Activated B cell treated with CpG ODN at 0.5 μM for 24 hours (primary cell): ENCODE measurements around the gene PPFIA3. TPM values are rescaled to one million over a fixed set of nuclear protein-coding genes. Genes with fewer than 3 reads are reported as not detected.
"Not testable (repeated sequence)": the region's sequence is repeated elsewhere in the genome, so short reads cannot be mapped to it uniquely, and the experiment has no call there.

Experiments
- ATAC-seq: fragments of 200-7000 bp; cut with Tn5 transposase; one replicate; pipeline ENCODE4 v1.10.0; 2021; ENCODE audit warnings: low read depth, mild to moderate bottlenecking, moderate library complexity
- CTCF ChIA-PET: fragments of 350-600 bp; sonication (Branson Sonifier 250); formaldehyde crosslinking; loops from one replicate; lab custom pipeline; 2021; ENCODE audit warnings: antibody characterized with exemption; lab: Charles Lee
- POLR2A ChIA-PET: fragments of 350-600 bp; sonication (Branson Sonifier 250); formaldehyde crosslinking; loops from one replicate; lab custom pipeline; 2021; ENCODE audit warnings: antibody characterized with exemption; lab: Charles Lee
- DNase-seq: peaks from one replicate; pipeline ENCODE4 v3.0.0; 2022
- H3K27ac Mint-ChIP-seq: one replicate; pipeline ENCODE4 v1.8.0; 2020; ENCODE audit warnings: mixed read lengths
- H3K27me3 Mint-ChIP-seq: one replicate; pipeline ENCODE4 v1.8.0; 2021; ENCODE audit warnings: mixed read lengths
- H3K36me3 Mint-ChIP-seq: one replicate; pipeline ENCODE4 v1.8.0; 2021; ENCODE audit warnings: low read depth, mixed read lengths
- H3K4me1 Mint-ChIP-seq: one replicate; pipeline ENCODE4 v1.8.0; 2021; ENCODE audit warnings: mixed read lengths
- H3K4me3 Mint-ChIP-seq: one replicate; pipeline ENCODE4 v1.8.0; 2020; ENCODE audit warnings: mild to moderate bottlenecking, mixed read lengths
- H3K9me3 Mint-ChIP-seq: one replicate; pipeline ENCODE4 v1.8.0; 2020; ENCODE audit warnings: mixed read lengths
- intact Hi-C: fragments of 100-400 bp; cut with micrococcal nuclease; formaldehyde crosslinking; loops from one replicate; pipeline ENCODE4 v1.15.1; 2024
- total RNA-seq: library from RNA; stranded (reverse); gene quantifications from 2 replicates; pipeline ENCODE4 v1.2.3, GENCODE V29; 2022
- TF ChIP-seq, protein P1 (sequence below): fragments of 200-600 bp; IDR thresholded peaks from one replicate; pipeline ENCODE4 v1.8.0; 2022; ENCODE audit warnings: antibody characterized with exemption, mild to moderate bottlenecking

Gene PPFIA3
- total RNA-seq = 1.2 and 3.6 TPM in 2 replicates

DNA sequence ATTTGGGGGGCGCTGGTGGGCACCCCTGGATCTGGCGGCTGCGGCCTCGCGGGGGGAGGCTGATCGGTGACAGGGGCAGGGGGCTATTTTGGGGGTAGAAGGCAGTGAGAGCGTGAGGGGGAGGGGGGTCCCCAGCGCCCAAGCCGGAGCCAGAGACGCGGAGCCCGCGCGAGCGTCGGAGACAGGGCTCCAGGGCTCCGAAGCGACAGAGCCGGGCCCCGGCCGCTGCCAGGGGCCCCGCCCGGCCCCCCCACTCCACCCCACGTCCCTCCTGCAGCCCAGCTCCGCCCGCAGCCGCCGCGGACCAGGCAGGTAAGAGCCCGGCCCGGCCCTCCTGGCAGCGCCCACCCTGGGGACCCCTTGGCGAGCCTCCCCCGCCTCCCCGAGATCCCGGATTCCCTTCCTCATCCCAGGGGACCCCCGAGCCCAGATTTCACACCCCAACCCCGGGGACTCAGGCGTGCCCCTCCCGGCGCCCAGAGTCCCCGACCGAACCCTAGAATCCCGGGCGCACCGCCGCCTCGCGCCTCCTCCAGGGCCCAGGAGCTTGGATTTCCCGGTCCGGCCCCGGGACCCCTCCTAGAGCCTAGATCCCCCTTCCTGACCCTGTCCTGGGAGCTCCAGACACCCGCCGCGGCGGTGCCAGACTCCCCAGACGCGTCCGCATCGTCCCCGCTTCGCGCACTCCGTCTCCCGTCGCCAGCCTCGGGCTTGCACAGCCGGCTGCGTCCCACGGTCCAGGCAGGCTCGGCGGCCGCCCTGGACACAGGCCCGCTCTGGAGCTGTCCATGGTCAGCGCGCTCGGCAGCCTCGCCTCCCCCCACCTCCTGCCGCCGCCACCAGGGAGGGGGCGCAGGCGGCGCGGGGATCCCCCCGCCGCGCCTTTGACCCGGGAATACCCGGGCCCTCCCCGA lies at the start of gene PPFIA3:
Gene PPFIA3 (plus strand): TSS at position 134 of the 914 bp plus-strand sequence. CDS start 8,330 bp downstream, outside the sequence.
- ATAC-seq (no peak), DNase-seq (peak; percentile 32)
- ChIA-PET POLR2A (interaction anchor here (0.6 to 1.3 kb wide), 3 partner anchors 8 to 210 kb away, joined by 3 to 9 read pairs (median 4); no protein-coding TSS in a partner anchor), CTCF (interaction anchor here (0.6 to 1.5 kb wide), 2 partner anchors 22 to 79 kb away, joined by 3 read pairs; no protein-coding TSS in a partner anchor)
- Mint-ChIP-seq H3K4me3 (peak within 1 kb of the TSS; percentile 84), H3K27me3 (peaks cover 7% of the 10 kb centered on the region), H3K4me1 (peaks cover 41% of the 10 kb centered on the region), H3K36me3 (no peaks in the 10 kb centered on the region), H3K9me3 (no peaks in the 10 kb centered on the region), H3K27ac (peak within 1 kb of the TSS; percentile 87)
- TF ChIP-seq, protein P1, sequence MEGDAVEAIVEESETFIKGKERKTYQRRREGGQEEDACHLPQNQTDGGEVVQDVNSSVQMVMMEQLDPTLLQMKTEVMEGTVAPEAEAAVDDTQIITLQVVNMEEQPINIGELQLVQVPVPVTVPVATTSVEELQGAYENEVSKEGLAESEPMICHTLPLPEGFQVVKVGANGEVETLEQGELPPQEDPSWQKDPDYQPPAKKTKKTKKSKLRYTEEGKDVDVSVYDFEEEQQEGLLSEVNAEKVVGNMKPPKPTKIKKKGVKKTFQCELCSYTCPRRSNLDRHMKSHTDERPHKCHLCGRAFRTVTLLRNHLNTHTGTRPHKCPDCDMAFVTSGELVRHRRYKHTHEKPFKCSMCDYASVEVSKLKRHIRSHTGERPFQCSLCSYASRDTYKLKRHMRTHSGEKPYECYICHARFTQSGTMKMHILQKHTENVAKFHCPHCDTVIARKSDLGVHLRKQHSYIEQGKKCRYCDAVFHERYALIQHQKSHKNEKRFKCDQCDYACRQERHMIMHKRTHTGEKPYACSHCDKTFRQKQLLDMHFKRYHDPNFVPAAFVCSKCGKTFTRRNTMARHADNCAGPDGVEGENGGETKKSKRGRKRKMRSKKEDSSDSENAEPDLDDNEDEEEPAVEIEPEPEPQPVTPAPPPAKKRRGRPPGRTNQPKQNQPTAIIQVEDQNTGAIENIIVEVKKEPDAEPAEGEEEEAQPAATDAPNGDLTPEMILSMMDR = no peak
- intact Hi-C loops = loop anchor here (1.0 to 10.0 kb wide), 7 partner anchors 9 to 755 kb away; partner anchors contain the start of genes AKT1S1, ALDH16A1, DBP and GYS1

DNA sequence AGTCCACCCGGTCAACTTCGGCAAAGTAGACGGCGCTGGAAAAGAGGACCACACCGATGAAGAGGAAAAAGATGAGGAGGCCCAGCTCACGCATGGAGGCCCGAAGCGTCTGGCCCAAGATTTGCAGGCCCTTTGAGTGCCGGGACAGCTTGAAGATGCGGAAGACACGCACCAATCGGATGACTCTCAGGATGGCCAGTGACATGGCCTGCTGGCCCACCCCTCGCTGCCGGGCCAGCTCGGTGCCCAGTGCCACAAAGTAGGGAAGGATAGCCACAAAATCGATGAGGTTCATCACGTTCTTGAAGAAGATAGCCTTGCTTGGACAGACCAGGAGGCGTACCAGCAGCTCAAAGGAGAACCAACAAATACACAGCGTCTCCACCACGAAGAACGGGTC lies 48.9 kb upstream of the PPFIA3 start:
- Mint-ChIP-seq H3K4me1 (peaks cover 17% of the 10 kb centered on the region), H3K9me3 (no peaks in the 10 kb centered on the region), H3K27me3 (peaks cover 64% of the 10 kb centered on the region), H3K36me3 (no peaks in the 10 kb centered on the region), H3K27ac (no peak overlapping the region), H3K4me3 (no peak overlapping the region)
- CTCF ChIA-PET = interaction anchor here (1.3 to 1.6 kb wide), 2 partner anchors 71 to 128 kb away, joined by 3 to 4 read pairs; no protein-coding TSS in a partner anchor
- POLR2A ChIA-PET = no interaction called here
- DNase-seq (no peak), ATAC-seq (no peak)
- intact Hi-C loops = no loop called here
- TF ChIP-seq, protein P1 = no peak

GRCh38 chr19:49071860-49072547 lies 47.3 kb upstream of the PPFIA3 start:
- ATAC-seq (peak; percentile 28), DNase-seq (no peak)
- ChIA-PET CTCF (no interaction called here), POLR2A (interaction anchor here (0.6 kb wide), 1 partner anchor 128 kb away, joined by 3 read pairs; no protein-coding TSS in a partner anchor)
- no peaks in the 10 kb centered on the region for H3K36me3 Mint-ChIP-seq
- TF ChIP-seq, protein P1 = no peak
- peaks cover 59% of the 10 kb centered on the region for H3K27me3 Mint-ChIP-seq
- H3K27ac Mint-ChIP-seq = no peak overlapping the region
- H3K4me1 Mint-ChIP-seq = peaks cover 19% of the 10 kb centered on the region
- intact Hi-C loops = no loop called here
- no peak overlapping the region for H3K4me3 Mint-ChIP-seq
- H3K9me3 Mint-ChIP-seq = no peaks in the 10 kb centered on the region

DNA sequence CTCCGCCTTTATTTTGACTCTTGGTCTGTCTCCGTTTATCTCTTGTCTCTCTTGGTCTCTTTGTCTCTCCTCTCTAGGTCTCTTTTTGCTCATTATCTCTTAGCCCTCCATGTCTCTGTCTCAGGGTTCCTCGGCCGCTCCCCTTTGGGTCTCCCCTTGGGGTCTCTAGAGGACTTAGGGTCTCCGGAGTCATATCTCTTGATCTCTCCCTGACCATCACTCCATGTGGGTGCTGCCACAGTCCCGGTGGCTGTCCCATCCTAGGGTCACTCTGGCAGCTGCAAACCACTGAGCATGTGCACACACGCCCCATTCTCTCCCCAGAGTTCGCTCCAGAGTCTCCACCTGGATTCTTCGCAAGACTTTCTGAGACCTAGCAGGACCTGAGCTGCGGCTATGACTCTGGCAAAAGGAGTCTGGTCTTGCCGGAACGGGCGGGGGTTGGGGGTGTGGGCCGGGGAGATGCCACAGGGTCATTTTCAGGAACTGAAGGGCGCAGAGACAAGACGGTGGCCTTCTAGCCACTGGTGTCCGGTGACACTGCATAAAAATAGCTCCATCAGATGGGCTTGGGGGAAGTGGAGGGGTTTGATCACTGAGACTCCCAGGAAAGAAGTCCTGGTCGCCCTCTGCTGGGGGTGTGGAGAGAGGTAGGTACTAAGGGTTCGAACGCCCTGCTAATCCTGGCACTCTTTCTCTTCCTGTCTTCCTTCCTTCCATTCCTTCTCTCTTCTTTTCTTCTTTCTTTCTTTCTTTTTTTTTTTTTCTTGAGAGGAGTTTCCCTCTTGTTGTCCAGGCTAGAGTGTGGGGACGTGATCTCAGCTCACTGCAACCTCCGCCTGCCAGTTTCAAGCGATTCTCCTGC lies 45.6 kb upstream of the PPFIA3 start:
- intact Hi-C loops = loop anchor here (2.0 kb wide), 1 partner anchor 75 kb away; no protein-coding TSS in a partner anchor
- TF ChIP-seq, protein P1 = no peak
- ATAC-seq = no peak
- Mint-ChIP-seq H3K36me3 (no peaks in the 10 kb centered on the region), H3K9me3 (no peaks in the 10 kb centered on the region), H3K4me1 (peaks cover 19% of the 10 kb centered on the region), H3K4me3 (peak overlapping the region; percentile 2), H3K27ac (no peak overlapping the region), H3K27me3 (peaks cover 50% of the 10 kb centered on the region)
- ChIA-PET POLR2A (interaction anchor here (0.7 to 0.9 kb wide), 2 partner anchors 59 to 81 kb away, joined by 3 to 4 read pairs; partner anchors contain the start of gene GYS1), CTCF (interaction anchor here (2.1 kb wide), 1 partner anchor 286 kb away, joined by 7 read pairs; no protein-coding TSS in a partner anchor)
- no peak for DNase-seq

DNA sequence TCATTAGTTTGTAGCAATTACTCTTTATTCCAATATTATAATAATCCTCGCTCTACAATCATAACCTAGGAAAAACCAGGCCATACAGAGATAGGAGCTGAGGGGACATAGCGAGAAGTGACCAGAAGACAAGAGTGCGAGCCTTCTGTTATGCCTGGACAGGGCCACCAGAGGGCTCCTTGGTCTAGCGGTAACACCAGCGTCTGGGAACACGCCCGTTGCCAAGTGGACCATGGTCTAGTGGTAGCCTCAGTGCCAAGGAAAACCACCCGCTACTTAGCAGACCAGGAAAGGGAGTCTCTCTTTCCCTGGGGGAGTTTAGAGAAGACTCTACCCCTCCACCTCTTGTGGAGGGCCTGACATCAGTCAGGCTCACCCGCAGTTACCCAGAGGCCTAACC lies 44.5 kb upstream of the PPFIA3 start:
- Mint-ChIP-seq H3K27me3 (peaks cover 40% of the 10 kb centered on the region), H3K4me1 (peaks cover 19% of the 10 kb centered on the region)
- H3K4me3 Mint-ChIP-seq, DNase-seq, ATAC-seq, H3K27ac Mint-ChIP-seq, H3K36me3 Mint-ChIP-seq, POLR2A ChIA-PET, H3K9me3 Mint-ChIP-seq: not testable (repeated sequence)
- intact Hi-C loops = loop anchor here (1.0 to 2.0 kb wide), 2 partner anchors 71 to 76 kb away; no protein-coding TSS in a partner anchor
- CTCF ChIA-PET = interaction anchor here (0.6 kb wide), 1 partner anchor 154 kb away, joined by 3 read pairs; no protein-coding TSS in a partner anchor
